ENCODE data around the gene STK33. TPM values are rescaled to one million over a fixed set of nuclear protein-coding genes. Genes with fewer than 3 reads are reported as not detected.

Gene STK33
- total RNA-seq, 1 experiment from 2014 or later = 1.6 TPM

- DNase-seq (ENCODE audit: extremely low read depth, low read depth) = no peak
Observed at GRCh38 chr11:8442301-8442700, 151.7 kb downstream of the STK33 start.

GRCh38 chr11:8440649-8441048, 153.4 kb downstream of the STK33 start:
- DNase-seq (ENCODE audit: extremely low read depth, low read depth) = no peak

- DNase-seq (ENCODE audit: extremely low read depth, low read depth) = no peak
Observed at GRCh38 chr11:8429483-8429882, 164.5 kb downstream of the STK33 start.

- DNase-seq (ENCODE audit: extremely low read depth, low read depth) = no peak
Observed at GRCh38 chr11:8426076-8426475, 168.0 kb downstream of the STK33 start.

- no peak for DNase-seq (ENCODE audit: extremely low read depth, low read depth)
Observed at GRCh38 chr11:8415195-8415594, 178.8 kb downstream of the STK33 start.

- DNase-seq (ENCODE audit: extremely low read depth, low read depth) = no peak
Observed at GRCh38 chr11:8408151-8408941, 185.7 kb downstream of the STK33 start.

GRCh38 chr11:8403310-8403709, 190.7 kb downstream of the STK33 start:
- DNase-seq (ENCODE audit: extremely low read depth, low read depth) = no peak

DNA sequence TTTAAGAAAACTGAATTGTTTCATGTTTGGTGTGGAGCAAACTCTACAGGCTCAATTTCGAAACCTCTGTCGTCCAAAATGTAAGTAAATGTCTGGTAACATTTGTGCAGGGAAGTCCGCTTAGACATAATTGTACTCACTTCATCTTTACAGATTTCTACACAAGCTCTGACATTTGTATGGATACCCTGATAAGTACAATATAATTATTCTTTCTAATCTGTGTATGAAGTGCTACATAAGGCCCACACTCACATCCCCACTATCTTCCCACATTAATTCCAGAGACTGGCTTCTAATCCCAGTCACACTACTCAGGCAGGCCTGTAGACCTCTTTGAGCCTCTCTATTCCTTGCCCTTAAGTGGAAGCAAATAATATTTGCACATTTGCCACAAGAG, 201.1 kb downstream of the STK33 start:
- no peak for DNase-seq (ENCODE audit: extremely low read depth, low read depth)

DNA sequence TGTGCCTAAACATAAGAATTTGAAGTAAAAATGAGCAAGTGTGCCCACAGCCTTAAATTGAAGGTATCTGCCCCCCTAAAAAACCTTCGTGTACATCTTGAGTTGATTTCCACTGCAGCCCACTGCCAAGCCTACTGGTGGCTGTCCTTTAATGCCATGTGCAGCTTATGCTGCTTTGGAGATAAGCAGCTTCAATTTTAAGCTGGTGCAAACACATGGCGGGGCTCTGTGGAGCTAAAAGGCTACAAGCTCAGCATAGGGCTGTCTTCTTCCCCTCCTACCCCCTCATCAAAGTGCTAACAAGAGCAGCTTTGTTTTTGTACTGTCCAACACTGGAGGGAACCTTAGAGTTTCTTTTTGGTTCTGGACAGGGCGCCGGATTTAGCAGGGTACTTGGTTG, 201.9 kb downstream of the STK33 start:
- no peak for DNase-seq (ENCODE audit: extremely low read depth, low read depth)

DNA sequence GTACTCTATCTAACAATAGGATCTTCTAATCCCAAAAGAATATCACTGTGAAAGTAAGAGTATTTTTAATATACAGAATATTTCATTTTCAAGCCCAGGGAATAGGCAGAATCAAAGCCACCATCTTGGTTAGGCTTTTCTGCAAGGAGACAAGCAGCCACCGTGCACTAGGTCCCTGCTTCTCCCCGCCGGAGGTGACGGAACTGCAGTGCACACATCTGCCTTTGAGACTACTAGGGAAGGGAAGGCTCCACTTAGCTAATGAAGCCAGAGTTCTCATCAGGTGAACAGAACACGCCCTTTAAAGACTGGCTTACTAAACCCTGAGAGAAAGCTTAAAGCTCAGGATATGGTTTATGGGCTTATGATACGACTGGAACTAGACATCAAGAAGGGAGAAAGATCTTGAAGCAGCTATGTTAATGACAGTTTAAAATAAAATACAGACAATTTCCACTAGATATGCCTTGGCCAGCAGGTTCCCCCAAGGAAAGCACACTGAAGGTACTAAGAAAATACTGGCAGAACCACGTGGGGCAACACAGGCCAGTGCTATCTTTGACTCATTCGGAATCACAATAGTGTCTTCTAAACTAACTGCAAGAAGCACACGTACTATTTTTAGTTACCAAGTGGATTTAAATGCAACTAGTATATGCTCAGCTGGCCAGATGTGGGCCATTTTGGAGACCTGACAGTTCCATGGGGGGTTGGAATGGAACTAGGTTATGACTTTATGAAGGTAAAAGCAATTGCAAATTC, 203.0 kb downstream of the STK33 start:
- DNase-seq (ENCODE audit: extremely low read depth, low read depth) = no peak

DNA sequence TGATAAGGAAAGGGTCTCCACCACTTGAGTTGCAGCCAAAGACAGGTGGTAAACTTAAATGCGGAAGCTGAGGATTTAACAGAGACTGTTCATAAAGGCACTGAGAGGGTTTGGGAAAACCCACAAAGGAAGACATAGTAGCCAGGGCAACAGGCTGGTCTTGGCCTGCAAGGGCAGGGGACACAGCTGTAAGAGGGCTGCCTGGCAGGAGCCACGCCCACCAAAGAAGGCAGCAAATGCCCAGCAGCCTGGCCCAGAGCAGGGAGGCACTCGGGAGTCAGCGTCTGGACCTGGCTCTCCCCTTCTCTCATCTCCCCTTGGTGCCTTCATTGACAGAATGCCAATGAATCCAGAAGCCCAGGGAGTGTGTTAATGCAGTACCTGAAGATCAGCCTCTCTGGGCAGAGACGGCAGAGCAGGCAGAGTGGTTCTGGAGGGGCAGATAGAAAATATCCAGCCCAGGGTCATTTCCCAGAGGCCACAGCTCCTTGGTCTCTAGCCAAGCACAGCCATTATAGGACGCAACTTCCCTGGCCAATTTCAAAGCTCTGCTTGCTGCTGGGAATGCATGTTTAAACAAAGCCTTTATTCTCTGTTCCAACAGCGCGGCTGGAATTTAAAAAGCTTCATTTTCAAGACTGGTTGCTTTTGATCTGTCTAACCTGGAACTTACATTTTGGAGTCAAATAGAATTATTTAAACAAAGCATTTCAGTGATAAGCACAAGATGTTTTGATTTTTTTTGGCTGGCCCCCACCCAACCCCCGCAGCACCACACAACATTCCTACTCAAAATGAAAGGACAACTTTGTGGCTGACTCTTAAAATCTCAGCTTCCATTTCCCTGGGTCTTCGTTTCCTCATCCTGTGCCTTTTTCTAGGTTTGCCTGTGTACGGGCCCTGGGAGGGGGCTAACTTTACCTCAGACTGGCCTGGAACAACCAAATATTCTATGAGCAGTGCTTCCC, 204.7 kb downstream of the STK33 start:
- DNase-seq (ENCODE audit: extremely low read depth, low read depth) = no peak

- DNase-seq (ENCODE audit: extremely low read depth, low read depth) = no peak
Observed at GRCh38 chr11:8387693-8388092, 206.3 kb downstream of the STK33 start.

- no peak for DNase-seq (ENCODE audit: extremely low read depth, low read depth)
Observed at GRCh38 chr11:8387141-8387540, 206.9 kb downstream of the STK33 start.

GRCh38 chr11:8386134-8386864, 207.7 kb downstream of the STK33 start:
- DNase-seq (ENCODE audit: extremely low read depth, low read depth) = no peak

- DNase-seq (ENCODE audit: extremely low read depth, low read depth) = no peak
Observed at GRCh38 chr11:8384199-8384821, 209.7 kb downstream of the STK33 start.

DNA sequence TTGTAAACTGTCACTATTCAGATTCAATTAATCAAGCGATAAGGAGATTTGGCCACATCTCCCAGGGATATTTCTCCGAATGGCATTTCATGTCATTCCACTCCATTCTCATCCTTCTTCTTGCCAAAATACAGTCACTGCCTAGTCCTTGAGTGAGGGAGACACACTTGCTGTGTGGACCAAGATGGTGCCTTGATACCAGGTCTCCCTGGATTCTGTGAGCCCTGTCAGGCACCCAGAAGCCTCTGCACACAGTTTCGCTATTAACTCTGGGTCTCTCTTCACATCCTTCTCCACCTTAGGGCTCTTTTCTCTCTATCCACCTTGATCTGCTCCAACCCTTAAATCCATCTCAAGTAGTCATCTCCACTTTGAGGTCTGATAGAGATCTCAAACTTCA, 210.4 kb downstream of the STK33 start:
- DNase-seq (ENCODE audit: extremely low read depth, low read depth) = no peak

DNA sequence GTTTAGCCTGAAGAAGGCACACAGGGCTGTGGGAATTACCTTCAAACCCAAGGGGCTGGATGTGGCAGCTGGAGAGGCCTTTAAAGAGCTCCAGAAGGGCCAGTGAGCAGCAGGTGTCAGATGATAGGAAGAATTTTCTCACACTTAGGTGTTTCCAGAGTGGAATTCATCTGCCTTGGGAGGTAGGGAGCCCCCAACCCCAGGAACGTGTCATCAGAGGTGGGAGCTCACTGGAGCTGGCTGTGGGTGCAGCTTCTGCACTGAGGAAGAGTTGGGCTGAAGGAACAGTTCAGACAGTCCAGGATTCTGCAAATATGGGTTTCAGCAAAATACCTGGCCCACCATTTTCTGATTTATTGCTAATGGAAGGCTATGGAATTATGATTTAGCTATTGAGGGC, 210.8 kb downstream of the STK33 start:
- no peak for DNase-seq (ENCODE audit: extremely low read depth, low read depth)

DNA sequence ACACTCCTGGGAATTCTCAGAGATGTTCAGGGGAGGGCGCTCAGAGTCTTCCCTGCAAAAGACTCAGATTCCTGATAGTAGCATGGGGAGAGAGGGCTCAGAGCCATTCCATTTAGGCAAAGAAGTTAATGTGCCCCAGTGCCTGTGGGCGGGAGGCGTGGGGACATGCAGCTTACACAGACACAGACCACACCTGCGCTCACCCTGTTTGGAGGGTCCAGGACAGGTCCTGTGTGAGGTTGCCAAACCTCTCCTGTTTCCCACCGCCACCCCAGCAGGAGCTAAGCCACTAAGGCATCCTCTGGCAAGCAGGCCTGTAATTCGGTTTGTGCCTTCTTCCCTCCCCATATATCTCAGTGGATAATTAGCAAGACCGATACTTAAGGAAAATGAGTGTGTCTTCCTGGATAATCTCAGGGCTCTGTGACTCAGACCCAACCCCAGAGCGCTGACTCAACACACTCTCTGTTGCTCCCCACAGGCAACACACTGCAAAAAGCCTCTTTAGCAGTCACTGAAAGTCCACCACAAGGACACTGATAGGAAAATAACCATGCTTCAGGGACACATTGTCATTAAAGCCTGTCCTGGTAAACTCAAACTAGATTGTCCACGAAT, 211.5 kb downstream of the STK33 start:
- DNase-seq (ENCODE audit: extremely low read depth, low read depth) = no peak

DNA sequence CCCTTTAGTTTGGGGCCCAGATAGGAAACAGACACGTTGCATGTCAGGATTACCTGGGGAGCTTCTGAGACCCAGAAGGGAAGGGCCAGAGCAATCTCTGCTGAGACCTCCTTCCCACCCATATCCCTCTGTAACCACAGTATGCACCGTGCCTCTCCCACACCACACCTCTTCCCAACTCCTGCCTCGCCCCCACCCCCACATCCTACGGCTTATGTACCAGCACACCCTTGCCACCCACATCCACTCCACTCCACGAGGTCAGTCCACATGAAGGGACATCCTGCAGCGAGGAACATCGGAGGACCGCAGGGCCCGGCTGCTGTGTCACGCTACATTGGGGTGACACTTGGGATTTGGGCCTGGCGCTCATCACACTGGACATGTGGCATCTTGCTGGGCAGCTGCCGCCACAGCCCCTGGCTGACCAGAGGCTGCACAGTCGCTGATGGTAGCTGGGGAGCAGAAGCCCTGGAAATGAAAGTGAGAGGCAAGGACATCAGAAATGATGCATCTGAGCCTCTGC, 212.1 kb downstream of the STK33 start:
- no peak for DNase-seq (ENCODE audit: extremely low read depth, low read depth)
